Stimulated activated CD4-positive, alpha-beta T cell treated with anti-CD3 and anti-CD28 coated beads, Interleukin-15, amount 100 ng/mL, for 24 hours (primary cell): ENCODE results near the gene TNS3.

ENCODE experiments used
- DNase-seq: peaks from one replicate; pipeline ENCODE4 v3.0.0-alpha.2; 2020

TNS3 gene

GRCh38 chr7:47465191-47465590 is 116.7 kb downstream of the TNS3 start:
- DNase-seq = no peak

GRCh38 chr7:47464266-47464665 is 117.6 kb downstream of the TNS3 start:
- no peak for DNase-seq

- no peak for DNase-seq
Observed at GRCh38 chr7:47461746-47462145, 120.2 kb downstream of the TNS3 start.

- no peak for DNase-seq
Observed at GRCh38 chr7:47461161-47461560, 120.8 kb downstream of the TNS3 start.

GRCh38 chr7:47460251-47460989 is 121.5 kb downstream of the TNS3 start:
- no peak for DNase-seq

- DNase-seq = no peak
Observed at GRCh38 chr7:47458486-47458885, 123.4 kb downstream of the TNS3 start.

GRCh38 chr7:47458057-47458456 is 123.9 kb downstream of the TNS3 start:
- no peak for DNase-seq

GRCh38 chr7:47456210-47456955 is 125.5 kb downstream of the TNS3 start:
- DNase-seq = no peak

- no peak for DNase-seq
Observed at GRCh38 chr7:47455872-47456185, 126.1 kb downstream of the TNS3 start.

- no peak for DNase-seq
Observed at GRCh38 chr7:47454974-47455871, 126.7 kb downstream of the TNS3 start.

GRCh38 chr7:47454069-47454973 is 127.6 kb downstream of the TNS3 start:
- DNase-seq = no peak

- no peak for DNase-seq
Observed at GRCh38 chr7:47453093-47454061, 128.5 kb downstream of the TNS3 start.

GRCh38 chr7:47452715-47453092 is 129.2 kb downstream of the TNS3 start:
- DNase-seq = no peak

GRCh38 chr7:47452295-47452694 is 129.6 kb downstream of the TNS3 start:
- DNase-seq = no peak

- DNase-seq = no peak
Observed at GRCh38 chr7:47451851-47452205, 130.1 kb downstream of the TNS3 start.

- no peak for DNase-seq
Observed at GRCh38 chr7:47449810-47450590, 131.9 kb downstream of the TNS3 start.

GRCh38 chr7:47448971-47449370 is 132.9 kb downstream of the TNS3 start:
- no peak for DNase-seq

- no peak for DNase-seq
Observed at GRCh38 chr7:47447621-47448349, 134.1 kb downstream of the TNS3 start.

- DNase-seq = no peak
Observed at GRCh38 chr7:47446871-47447466, 134.9 kb downstream of the TNS3 start.
